SK-N-MC (cell line): ENCODE data around the gene IFI27L1.

ENCODE experiments used
- EZH2 ChIP-seq: fragments of 200-600 bp; sonication (generic); IDR thresholded peaks from one replicate; pipeline ENCODE4 v1.6.1; 2017; ENCODE audit warnings: antibody characterized with exemption
- POLR2AphosphoS5 ChIP-seq: IDR thresholded peaks from 2 replicates; pipeline ENCODE4 v1.6.1; 2012; ENCODE audit warnings: mild to moderate bottlenecking, low read depth, low read length, borderline replicate concordance

DNA sequence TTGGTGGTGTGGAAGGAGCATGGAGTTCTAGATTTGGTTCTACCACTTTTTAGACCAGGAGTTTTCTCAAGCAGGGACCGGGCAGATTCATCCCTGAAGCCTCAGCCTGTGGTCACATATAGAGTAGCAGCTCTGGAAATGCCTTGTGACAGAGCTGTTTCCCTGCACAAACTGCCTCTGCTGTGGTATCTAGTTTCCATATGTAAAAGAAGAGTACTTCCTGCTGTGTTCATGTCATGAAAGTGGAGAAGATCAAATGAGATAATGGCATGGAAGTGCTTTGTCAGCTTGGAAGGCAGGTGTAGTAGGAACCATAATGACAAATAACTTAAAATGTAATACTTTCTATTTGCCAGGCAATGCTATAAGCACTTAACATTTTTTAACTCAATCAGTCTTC, 28.9 kb upstream of the IFI27L1 start:
- TF ChIP-seq EZH2 (no peak), POLR2AphosphoS5 (no peak)
